Daoy (cell line): ENCODE results near the gene PLEKHG4B. TPM values are rescaled to one million over a fixed set of nuclear protein-coding genes. Genes with fewer than 3 reads are reported as not detected.
"Not testable (repeated sequence)": the region's sequence is repeated elsewhere in the genome, so short reads cannot be mapped to it uniquely, and the experiment has no call there.

ENCODE experiments used
- DNase-seq: peaks from one replicate; pipeline ENCODE4 v3.0.0-alpha.2; 2015; ENCODE audit warnings: low read depth
- total RNA-seq: library from RNA; depleted of rRNA; stranded (reverse); fragments of >200 nt; shearing (Covaris generic); gene quantifications from 2 replicates; pipeline ENCODE4 v1.2.3, GENCODE V29; 2014

The PLEKHG4B gene
- total RNA-seq, 1 experiment from 2014 or later: 13.5 TPM

GRCh38 chr5:199197-199949 lies 107.4 kb downstream of the PLEKHG4B start:
- no peak for DNase-seq

GRCh38 chr5:199950-200645 lies 108.1 kb downstream of the PLEKHG4B start:
- DNase-seq: no peak

- no peak for DNase-seq
Observed at GRCh38 chr5:200985-201384, 109.0 kb downstream of the PLEKHG4B start.

- DNase-seq: no peak
Observed at GRCh38 chr5:201672-202071, 109.7 kb downstream of the PLEKHG4B start.

GRCh38 chr5:203246-203930 lies 111.4 kb downstream of the PLEKHG4B start:
- no peak for DNase-seq

- DNase-seq: no peak
Observed at GRCh38 chr5:204001-204400, 112.0 kb downstream of the PLEKHG4B start.

- DNase-seq: no peak
Observed at GRCh38 chr5:204462-204861, 112.5 kb downstream of the PLEKHG4B start.

GRCh38 chr5:204966-205670 lies 113.2 kb downstream of the PLEKHG4B start:
- no peak for DNase-seq

- DNase-seq: peak; percentile 29
Observed at GRCh38 chr5:206406-206805, 114.4 kb downstream of the PLEKHG4B start.

GRCh38 chr5:206927-207536 lies 115.1 kb downstream of the PLEKHG4B start:
- no peak for DNase-seq

GRCh38 chr5:207599-207998 lies 115.6 kb downstream of the PLEKHG4B start:
- peak; percentile 28 for DNase-seq

GRCh38 chr5:208449-209114 lies 116.6 kb downstream of the PLEKHG4B start:
- DNase-seq: no peak

- no peak for DNase-seq
Observed at GRCh38 chr5:213803-214395, 121.9 kb downstream of the PLEKHG4B start.

GRCh38 chr5:215256-215655 lies 123.3 kb downstream of the PLEKHG4B start:
- DNase-seq: peak; percentile 30

GRCh38 chr5:216076-216475 lies 124.1 kb downstream of the PLEKHG4B start:
- not testable (repeated sequence) for DNase-seq

GRCh38 chr5:217494-218456 lies 125.8 kb downstream of the PLEKHG4B start, which contains the start of the genes CCDC127 and SDHA:
Gene CCDC127, minus strand, starts transcription at chr5:218153. Its CDS starts 1,304 bp downstream, at chr5:216849.
Gene SDHA, plus strand, starts transcription at chr5:218320. Its CDS starts 36 bp downstream, at chr5:218356.
- DNase-seq: peak; percentile 98

GRCh38 chr5:218457-219291 lies 126.7 kb downstream of the PLEKHG4B start:
- peak; percentile 36 for DNase-seq

- no peak for DNase-seq
Observed at GRCh38 chr5:219460-219863, 127.5 kb downstream of the PLEKHG4B start.
